ENCODE results near the gene OSBPL9. TPM values are rescaled to one million over a fixed set of nuclear protein-coding genes. Genes with fewer than 3 reads are reported as not detected.

OSBPL9 gene
- total and polyA plus RNA-seq, 2 donors (not counting 1 experiment from before 2014, with no cell fraction given) = 23.1 to 59.6 TPM

DNA sequence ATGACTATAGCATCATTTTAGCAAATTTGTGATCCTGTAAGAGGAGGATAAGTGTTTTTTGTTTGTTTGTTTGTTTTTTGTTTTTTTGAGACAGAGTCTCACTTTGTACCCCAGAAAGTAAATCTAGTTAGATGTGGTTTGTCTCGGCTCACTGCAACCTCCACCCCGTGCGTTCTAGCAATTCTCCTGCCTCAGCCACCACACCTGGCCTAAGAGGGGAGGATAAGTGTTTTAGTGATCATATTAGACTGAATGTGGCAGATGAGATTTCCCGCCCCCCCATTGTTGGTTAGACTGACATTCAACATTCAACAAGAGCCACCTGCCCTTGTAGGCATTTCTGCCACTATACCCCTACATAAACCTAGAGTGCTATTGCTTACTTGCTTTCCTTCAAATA, 98.5 kb downstream of the OSBPL9 start:
- Histone ChIP-seq H3K9ac (ENCODE audit: low read length) (no peak overlapping the region), H2AFZ (ENCODE audit: insufficient read depth, low read depth, low read length, poor library complexity, severe bottlenecking) (no peak overlapping the region), H3K36me3 (replicated peaks in 1 of 2; ENCODE audit: control extremely low read depth in 1 of 2, control insufficient read depth in 1 of 2, extremely low read depth in 1 of 2, insufficient read depth in 2 of 2, low read length in 1 of 2) (peaks cover 0 to 3% of the 10 kb centered on the region in 2 experiments), H3K79me2 (ENCODE audit: control insufficient read depth, insufficient read depth, low read length) (no peaks in the 10 kb centered on the region), H4K20me1 (ENCODE audit: control insufficient read depth, insufficient read depth, low read length, poor library complexity, severe bottlenecking) (no peaks in the 10 kb centered on the region), H3K4me2 (replicated peaks; ENCODE audit: low read depth, low read length, poor library complexity, severe bottlenecking) (no peak overlapping the region), H3K9me3 (ENCODE audit: control extremely low read depth in 1 of 3, control insufficient read depth in 2 of 3, insufficient read depth in 1 of 3, low read length in 2 of 3) (no peaks in the 10 kb centered on the region), H3K27me3 (replicated peaks in 1 of 4; ENCODE audit: control extremely low read depth in 1 of 4, control insufficient read depth in 3 of 4, insufficient read depth in 4 of 4, low read length in 3 of 4) (no peaks in the 10 kb centered on the region), H3K4me3 (ENCODE audit: control extremely low read depth in 1 of 5, extremely low read depth in 1 of 5, insufficient read depth in 1 of 5, low read depth in 2 of 5, low read length in 4 of 5) (no peak overlapping the region), H3K4me1 (ENCODE audit: control insufficient read depth in 2 of 2, insufficient read depth in 2 of 2, low read length in 2 of 2) (no peaks in the 10 kb centered on the region), H3K27ac (ENCODE audit: low read length in 2 of 2) (no peak overlapping the region)
- Mint-ChIP-seq H3K9me3 (ENCODE audit: insufficient read depth) (no peaks in the 10 kb centered on the region), H3K27ac (no peak overlapping the region), H3K4me1 (no peaks in the 10 kb centered on the region), H3K4me3 (no peak overlapping the region), H3K27me3 (no peaks in the 10 kb centered on the region)
- CTCF ChIA-PET = interaction anchor here (1.5 kb wide), 1 partner anchor 9 kb away, joined by 4 read pairs; no protein-coding TSS in a partner anchor
- TF ChIP-seq, protein P1, sequence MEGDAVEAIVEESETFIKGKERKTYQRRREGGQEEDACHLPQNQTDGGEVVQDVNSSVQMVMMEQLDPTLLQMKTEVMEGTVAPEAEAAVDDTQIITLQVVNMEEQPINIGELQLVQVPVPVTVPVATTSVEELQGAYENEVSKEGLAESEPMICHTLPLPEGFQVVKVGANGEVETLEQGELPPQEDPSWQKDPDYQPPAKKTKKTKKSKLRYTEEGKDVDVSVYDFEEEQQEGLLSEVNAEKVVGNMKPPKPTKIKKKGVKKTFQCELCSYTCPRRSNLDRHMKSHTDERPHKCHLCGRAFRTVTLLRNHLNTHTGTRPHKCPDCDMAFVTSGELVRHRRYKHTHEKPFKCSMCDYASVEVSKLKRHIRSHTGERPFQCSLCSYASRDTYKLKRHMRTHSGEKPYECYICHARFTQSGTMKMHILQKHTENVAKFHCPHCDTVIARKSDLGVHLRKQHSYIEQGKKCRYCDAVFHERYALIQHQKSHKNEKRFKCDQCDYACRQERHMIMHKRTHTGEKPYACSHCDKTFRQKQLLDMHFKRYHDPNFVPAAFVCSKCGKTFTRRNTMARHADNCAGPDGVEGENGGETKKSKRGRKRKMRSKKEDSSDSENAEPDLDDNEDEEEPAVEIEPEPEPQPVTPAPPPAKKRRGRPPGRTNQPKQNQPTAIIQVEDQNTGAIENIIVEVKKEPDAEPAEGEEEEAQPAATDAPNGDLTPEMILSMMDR (IDR thresholded peaks at IDR 0.05) = no peak
- TF ChIP-seq EZH2 (IDR thresholded peaks at IDR 0.05; ENCODE audit: borderline replicate concordance, insufficient read depth, low read depth, low read length, poor library complexity, severe bottlenecking) = no peak
- ATAC-seq (ENCODE audit: low read depth) (no peak), DNase-seq (no peak)
- POLR2A ChIA-PET = no interaction called here
- no CpG with 5 or more reads among the region's 4 CpGs for WGBS (ENCODE audit: insufficient coverage)
- intact Hi-C loops (cut with micrococcal nuclease) = no loop called here

DNA sequence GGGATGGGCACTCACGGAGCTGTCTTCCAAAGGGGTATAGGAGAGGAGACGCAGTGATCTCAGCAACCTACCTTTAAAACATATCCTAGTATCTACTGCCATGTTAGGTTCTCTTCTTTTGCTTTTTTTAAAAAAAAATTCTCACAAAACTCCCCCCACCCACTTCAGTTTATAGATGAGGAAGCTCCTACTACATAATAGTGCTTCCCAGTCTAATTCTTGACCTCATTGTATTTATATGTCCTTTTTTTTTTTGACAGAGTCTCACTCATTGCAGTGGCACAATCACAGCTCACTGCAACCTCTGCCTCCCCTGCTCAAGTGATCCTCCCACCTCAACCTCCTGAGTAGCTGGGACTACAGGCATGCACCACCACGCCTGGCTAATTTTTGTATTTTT, 99.9 kb downstream of the OSBPL9 start:
- no CpG with 5 or more reads among the region's 3 CpGs for WGBS (ENCODE audit: insufficient coverage)
- intact Hi-C loops (cut with micrococcal nuclease) = no loop called here
- CTCF ChIA-PET = no interaction called here

More for the DNA sequence above, 99.9 kb downstream of the OSBPL9 start:
- H3K27me3 Mint-ChIP-seq = no peaks in the 10 kb centered on the region
- H3K9me3 Mint-ChIP-seq (ENCODE audit: insufficient read depth) = no peaks in the 10 kb centered on the region
- no peaks in the 10 kb centered on the region for H4K20me1 ChIP-seq (ENCODE audit: control insufficient read depth, insufficient read depth, low read length, poor library complexity, severe bottlenecking)
- H2AFZ ChIP-seq (ENCODE audit: insufficient read depth, low read depth, low read length, poor library complexity, severe bottlenecking) = no peak overlapping the region
- no peaks in the 10 kb centered on the region for H3K27me3 ChIP-seq (replicated peaks in 1 of 4; ENCODE audit: control extremely low read depth in 1 of 4, control insufficient read depth in 3 of 4, insufficient read depth in 4 of 4, low read length in 3 of 4)
- no peak overlapping the region for H3K4me3 Mint-ChIP-seq
- no peaks in the 10 kb centered on the region for H3K4me1 Mint-ChIP-seq
- DNase-seq (no peak), ATAC-seq (ENCODE audit: low read depth) (no peak)
- no peak overlapping the region for H3K27ac ChIP-seq (ENCODE audit: low read length in 2 of 2)
- H3K79me2 ChIP-seq (ENCODE audit: control insufficient read depth, insufficient read depth, low read length) = no peaks in the 10 kb centered on the region
- TF ChIP-seq EZH2 (IDR thresholded peaks at IDR 0.05; ENCODE audit: borderline replicate concordance, insufficient read depth, low read depth, low read length, poor library complexity, severe bottlenecking) = no peak
- TF ChIP-seq, protein P1 (IDR thresholded peaks at IDR 0.05) = no peak
- H3K4me2 ChIP-seq (replicated peaks; ENCODE audit: low read depth, low read length, poor library complexity, severe bottlenecking) = no peak overlapping the region
- POLR2A ChIA-PET = no interaction called here
- H3K9me3 ChIP-seq (ENCODE audit: control extremely low read depth in 1 of 3, control insufficient read depth in 2 of 3, insufficient read depth in 1 of 3, low read length in 2 of 3) = no peaks in the 10 kb centered on the region
- H3K27ac Mint-ChIP-seq = no peak overlapping the region
- no peak overlapping the region for H3K9ac ChIP-seq (ENCODE audit: low read length)
- no peaks in the 10 kb centered on the region for H3K4me1 ChIP-seq (ENCODE audit: control insufficient read depth in 2 of 2, insufficient read depth in 2 of 2, low read length in 2 of 2)
- peaks cover 0 to 3% of the 10 kb centered on the region in 2 experiments for H3K36me3 ChIP-seq (replicated peaks in 1 of 2; ENCODE audit: control extremely low read depth in 1 of 2, control insufficient read depth in 1 of 2, extremely low read depth in 1 of 2, insufficient read depth in 2 of 2, low read length in 1 of 2)
- no peak overlapping the region for H3K4me3 ChIP-seq (ENCODE audit: control extremely low read depth in 1 of 5, extremely low read depth in 1 of 5, insufficient read depth in 1 of 5, low read depth in 2 of 5, low read length in 4 of 5)

Data from B cell (primary cell).